ENCODE data around the gene PEX14.

DNA sequence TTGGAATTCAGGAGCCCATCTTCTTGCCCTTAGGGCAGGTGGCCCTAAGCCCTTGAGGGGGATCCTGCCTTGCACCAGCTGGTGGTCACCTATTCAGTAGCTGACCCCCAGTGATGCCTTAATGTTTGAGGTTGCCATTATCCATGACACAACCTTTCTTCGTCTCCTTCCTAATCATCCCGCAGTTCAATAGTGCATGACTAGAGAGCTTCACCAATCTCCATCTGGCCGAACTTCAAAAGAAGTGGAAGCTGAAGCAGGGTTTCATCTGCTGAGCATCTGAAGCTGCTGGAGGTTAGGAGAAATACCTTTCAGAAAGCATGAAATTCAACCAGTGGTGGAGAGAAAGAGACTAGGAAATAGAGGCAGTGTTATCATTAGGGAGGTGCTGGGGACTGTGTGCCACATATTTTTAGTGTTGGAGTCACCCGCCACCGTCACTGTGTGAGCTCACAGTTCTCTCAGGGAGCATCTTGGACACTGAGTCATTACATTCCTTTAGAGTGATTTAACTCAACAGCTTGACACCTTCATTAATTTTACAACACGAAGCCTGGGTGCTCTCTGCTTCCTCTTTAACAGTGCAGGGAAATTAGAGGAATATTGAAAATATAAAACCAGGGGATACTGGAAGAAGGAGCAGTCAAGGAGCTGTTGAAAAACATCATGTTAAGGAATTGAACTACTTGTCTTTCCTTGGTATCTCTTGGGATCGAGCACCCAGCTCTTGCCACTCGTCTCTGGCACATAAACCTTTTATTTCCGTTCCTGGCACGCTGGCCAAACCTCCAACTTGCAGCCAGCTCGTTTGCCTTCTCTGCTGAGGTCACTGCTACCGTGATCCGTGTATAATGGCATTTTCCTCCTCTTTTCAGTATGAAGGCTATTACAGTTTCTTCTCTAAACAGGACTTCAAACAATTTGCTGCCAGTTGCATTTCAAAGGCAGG, 53.6 kb downstream of the PEX14 start:
- TF ChIP-seq NFE2L1 (CRISPR knock-in tag; IDR thresholded peaks at IDR 0.05) (no peak), SP1 (CRISPR knock-in tag; conservative IDR thresholded peaks at IDR 0.05) (no peak), ZNF138 (CRISPR knock-in tag; conservative IDR thresholded peaks at IDR 0.05) (no peak), JUN (CRISPR knock-in tag; IDR thresholded peaks at IDR 0.05) (no peak), CREB1 (CRISPR knock-in tag; IDR thresholded peaks at IDR 0.05) (no peak), NR2C2 (CRISPR knock-in tag; IDR thresholded peaks at IDR 0.05) (no peak), KAT7 (CRISPR knock-in tag; IDR thresholded peaks at IDR 0.05; ENCODE audit: borderline replicate concordance) (no peak)
- TF ChIP-seq, protein P1, sequence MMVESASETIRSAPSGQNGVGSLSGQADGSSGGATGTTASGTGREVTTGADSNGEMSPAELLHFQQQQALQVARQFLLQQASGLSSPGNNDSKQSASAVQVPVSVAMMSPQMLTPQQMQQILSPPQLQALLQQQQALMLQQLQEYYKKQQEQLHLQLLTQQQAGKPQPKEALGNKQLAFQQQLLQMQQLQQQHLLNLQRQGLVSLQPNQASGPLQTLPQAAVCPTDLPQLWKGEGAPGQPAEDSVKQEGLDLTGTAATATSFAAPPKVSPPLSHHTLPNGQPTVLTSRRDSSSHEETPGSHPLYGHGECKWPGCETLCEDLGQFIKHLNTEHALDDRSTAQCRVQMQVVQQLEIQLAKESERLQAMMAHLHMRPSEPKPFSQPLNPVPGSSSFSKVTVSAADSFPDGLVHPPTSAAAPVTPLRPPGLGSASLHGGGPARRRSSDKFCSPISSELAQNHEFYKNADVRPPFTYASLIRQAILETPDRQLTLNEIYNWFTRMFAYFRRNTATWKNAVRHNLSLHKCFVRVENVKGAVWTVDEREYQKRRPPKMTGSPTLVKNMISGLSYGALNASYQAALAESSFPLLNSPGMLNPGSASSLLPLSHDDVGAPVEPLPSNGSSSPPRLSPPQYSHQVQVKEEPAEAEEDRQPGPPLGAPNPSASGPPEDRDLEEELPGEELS (CRISPR knock-in tag; IDR thresholded peaks at IDR 0.05): no peak
- TF ChIP-seq, protein P2, sequence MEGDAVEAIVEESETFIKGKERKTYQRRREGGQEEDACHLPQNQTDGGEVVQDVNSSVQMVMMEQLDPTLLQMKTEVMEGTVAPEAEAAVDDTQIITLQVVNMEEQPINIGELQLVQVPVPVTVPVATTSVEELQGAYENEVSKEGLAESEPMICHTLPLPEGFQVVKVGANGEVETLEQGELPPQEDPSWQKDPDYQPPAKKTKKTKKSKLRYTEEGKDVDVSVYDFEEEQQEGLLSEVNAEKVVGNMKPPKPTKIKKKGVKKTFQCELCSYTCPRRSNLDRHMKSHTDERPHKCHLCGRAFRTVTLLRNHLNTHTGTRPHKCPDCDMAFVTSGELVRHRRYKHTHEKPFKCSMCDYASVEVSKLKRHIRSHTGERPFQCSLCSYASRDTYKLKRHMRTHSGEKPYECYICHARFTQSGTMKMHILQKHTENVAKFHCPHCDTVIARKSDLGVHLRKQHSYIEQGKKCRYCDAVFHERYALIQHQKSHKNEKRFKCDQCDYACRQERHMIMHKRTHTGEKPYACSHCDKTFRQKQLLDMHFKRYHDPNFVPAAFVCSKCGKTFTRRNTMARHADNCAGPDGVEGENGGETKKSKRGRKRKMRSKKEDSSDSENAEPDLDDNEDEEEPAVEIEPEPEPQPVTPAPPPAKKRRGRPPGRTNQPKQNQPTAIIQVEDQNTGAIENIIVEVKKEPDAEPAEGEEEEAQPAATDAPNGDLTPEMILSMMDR (IDR thresholded peaks at IDR 0.05): no peak
- TF ChIP-seq, protein P3, sequence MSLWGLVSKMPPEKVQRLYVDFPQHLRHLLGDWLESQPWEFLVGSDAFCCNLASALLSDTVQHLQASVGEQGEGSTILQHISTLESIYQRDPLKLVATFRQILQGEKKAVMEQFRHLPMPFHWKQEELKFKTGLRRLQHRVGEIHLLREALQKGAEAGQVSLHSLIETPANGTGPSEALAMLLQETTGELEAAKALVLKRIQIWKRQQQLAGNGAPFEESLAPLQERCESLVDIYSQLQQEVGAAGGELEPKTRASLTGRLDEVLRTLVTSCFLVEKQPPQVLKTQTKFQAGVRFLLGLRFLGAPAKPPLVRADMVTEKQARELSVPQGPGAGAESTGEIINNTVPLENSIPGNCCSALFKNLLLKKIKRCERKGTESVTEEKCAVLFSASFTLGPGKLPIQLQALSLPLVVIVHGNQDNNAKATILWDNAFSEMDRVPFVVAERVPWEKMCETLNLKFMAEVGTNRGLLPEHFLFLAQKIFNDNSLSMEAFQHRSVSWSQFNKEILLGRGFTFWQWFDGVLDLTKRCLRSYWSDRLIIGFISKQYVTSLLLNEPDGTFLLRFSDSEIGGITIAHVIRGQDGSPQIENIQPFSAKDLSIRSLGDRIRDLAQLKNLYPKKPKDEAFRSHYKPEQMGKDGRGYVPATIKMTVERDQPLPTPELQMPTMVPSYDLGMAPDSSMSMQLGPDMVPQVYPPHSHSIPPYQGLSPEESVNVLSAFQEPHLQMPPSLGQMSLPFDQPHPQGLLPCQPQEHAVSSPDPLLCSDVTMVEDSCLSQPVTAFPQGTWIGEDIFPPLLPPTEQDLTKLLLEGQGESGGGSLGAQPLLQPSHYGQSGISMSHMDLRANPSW (CRISPR knock-in tag; conservative IDR thresholded peaks at IDR 0.05; ENCODE audit: low read depth): no peak
- TF ChIP-seq, protein P4, sequence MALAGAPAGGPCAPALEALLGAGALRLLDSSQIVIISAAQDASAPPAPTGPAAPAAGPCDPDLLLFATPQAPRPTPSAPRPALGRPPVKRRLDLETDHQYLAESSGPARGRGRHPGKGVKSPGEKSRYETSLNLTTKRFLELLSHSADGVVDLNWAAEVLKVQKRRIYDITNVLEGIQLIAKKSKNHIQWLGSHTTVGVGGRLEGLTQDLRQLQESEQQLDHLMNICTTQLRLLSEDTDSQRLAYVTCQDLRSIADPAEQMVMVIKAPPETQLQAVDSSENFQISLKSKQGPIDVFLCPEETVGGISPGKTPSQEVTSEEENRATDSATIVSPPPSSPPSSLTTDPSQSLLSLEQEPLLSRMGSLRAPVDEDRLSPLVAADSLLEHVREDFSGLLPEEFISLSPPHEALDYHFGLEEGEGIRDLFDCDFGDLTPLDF (CRISPR knock-in tag; IDR thresholded peaks at IDR 0.05): no peak
- TF ChIP-seq, protein P5, sequence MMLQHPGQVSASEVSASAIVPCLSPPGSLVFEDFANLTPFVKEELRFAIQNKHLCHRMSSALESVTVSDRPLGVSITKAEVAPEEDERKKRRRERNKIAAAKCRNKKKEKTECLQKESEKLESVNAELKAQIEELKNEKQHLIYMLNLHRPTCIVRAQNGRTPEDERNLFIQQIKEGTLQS (CRISPR knock-in tag; conservative IDR thresholded peaks at IDR 0.05): no peak
- TF ChIP-seq, protein P6, sequence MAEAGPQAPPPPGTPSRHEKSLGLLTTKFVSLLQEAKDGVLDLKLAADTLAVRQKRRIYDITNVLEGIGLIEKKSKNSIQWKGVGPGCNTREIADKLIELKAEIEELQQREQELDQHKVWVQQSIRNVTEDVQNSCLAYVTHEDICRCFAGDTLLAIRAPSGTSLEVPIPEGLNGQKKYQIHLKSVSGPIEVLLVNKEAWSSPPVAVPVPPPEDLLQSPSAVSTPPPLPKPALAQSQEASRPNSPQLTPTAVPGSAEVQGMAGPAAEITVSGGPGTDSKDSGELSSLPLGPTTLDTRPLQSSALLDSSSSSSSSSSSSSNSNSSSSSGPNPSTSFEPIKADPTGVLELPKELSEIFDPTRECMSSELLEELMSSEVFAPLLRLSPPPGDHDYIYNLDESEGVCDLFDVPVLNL (CRISPR knock-in tag; IDR thresholded peaks at IDR 0.05; ENCODE audit: borderline replicate concordance, low read depth): no peak
- TF ChIP-seq, protein P7, sequence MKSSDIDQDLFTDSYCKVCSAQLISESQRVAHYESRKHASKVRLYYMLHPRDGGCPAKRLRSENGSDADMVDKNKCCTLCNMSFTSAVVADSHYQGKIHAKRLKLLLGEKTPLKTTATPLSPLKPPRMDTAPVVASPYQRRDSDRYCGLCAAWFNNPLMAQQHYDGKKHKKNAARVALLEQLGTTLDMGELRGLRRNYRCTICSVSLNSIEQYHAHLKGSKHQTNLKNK (CRISPR knock-in tag; IDR thresholded peaks at IDR 0.05): no peak

All from WTC11 (cell line).